Natural killer cell treated with Interleukin-12 subunit alpha and Interleukin-12 subunit beta and Interleukin-15 and Interleukin-18, amount 100 ng/mL, for 72 hours (primary cell): Measurements from ENCODE around the gene PTPRO. TPM values are rescaled to one million over a fixed set of nuclear protein-coding genes. Genes with fewer than 3 reads are reported as not detected.

Experiments used
- ATAC-seq, 2 donors: fragments of 150-1000 bp; cut with Tn5 transposase in 1 of 2; sonication (Bioruptor Pico), chemical (Tn5 transposase) in 1 of 2; 2 replicates each; pipeline ENCODE4 v1.10.0; 2021
- DNase-seq: peaks from one replicate; pipeline ENCODE4 v3.0.0; 2022; ENCODE audit warnings: low spot score
- H3K27ac Mint-ChIP-seq, 2 donors: 1 replicate in 1 of 2; 2 replicates in 1 of 2; pipeline ENCODE4 v1.8.0; 2022; ENCODE audit warnings: mixed read lengths in 2 of 2, mild to moderate bottlenecking in 1 of 2, moderate library complexity in 1 of 2
- H3K27me3 Mint-ChIP-seq, 2 donors: 1 replicate in 1 of 2; 2 replicates in 1 of 2; pipeline ENCODE4 v1.8.0; 2022; ENCODE audit warnings: mixed read lengths in 2 of 2
- H3K36me3 Mint-ChIP-seq: one replicate; pipeline ENCODE4 v1.8.0; 2022; ENCODE audit warnings: mixed read lengths
- H3K4me1 Mint-ChIP-seq, 2 donors: 1 replicate in 1 of 2; 2 replicates in 1 of 2; pipeline ENCODE4 v1.8.0; 2022; ENCODE audit warnings: low read depth in 2 of 2, mixed read lengths in 2 of 2, mild to moderate bottlenecking in 1 of 2
- H3K4me3 Mint-ChIP-seq: one replicate; pipeline ENCODE4 v1.8.0; 2022; ENCODE audit warnings: mixed read lengths
- H3K9me3 Mint-ChIP-seq: 2 replicates; pipeline ENCODE4 v1.8.0; 2022; ENCODE audit warnings: mixed read lengths
- total RNA-seq, 2 donors: library from RNA; stranded (reverse); gene quantifications; one replicate each; pipeline ENCODE4 v1.2.3, GENCODE V29; 2022

The PTPRO gene
- not detected for total RNA-seq

DNA sequence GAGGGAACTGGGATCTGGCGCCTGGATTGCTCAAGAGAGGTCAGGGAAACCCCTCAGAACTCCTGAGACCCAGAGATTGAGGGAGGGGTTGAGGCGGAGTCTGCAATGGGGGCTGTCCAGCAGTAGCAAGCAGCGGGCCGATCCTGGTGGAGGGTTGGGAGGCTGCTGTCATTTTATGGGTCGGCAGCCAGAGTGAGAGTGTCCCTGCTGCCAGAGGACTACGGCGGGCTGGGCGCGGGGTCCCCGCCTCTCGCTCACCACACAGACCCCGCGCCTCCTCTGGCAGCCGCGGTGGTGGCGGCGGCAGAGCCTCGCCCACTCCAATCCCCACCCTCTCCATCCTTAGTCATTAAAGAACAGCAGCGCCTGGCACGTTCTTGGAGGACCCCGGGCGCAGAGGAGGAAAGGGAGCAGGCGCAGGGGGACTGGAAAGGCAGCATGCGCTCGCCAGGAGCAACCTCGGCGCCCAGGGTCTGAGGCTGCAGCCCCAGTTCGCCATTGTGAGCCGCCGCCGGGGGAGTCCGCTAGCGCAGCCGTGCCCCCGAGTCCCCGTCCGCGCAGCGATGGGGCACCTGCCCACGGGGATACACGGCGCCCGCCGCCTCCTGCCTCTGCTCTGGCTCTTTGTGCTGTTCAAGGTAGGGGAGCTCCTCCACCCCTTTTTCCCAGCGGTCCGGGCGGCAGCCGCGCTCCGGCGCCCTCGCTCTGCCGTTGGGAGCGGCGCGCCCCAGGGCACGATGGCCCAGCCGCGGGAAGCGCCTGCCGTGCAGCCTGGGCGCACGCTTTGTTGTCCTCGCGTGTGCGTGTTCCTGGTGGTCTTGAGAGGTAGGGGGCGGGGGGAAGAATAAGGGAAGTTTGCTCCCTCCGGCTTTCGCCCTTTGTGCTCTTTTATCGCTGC, at the start of gene PTPRO:
Gene PTPRO, plus strand, starts transcription at position 345 of the 898 bp plus-strand sequence.
- H3K36me3 Mint-ChIP-seq, result peaks cover 4% of the 10 kb centered on the region
- no peak for DNase-seq
- no peaks in the 10 kb centered on the region for H3K4me1 Mint-ChIP-seq
- H3K4me3 Mint-ChIP-seq, result no peak within 1 kb of the TSS
- H3K27me3 Mint-ChIP-seq, result peaks cover 31 to 52% of the 10 kb centered on the region in 2 donors
- peaks cover 2% of the 10 kb centered on the region for H3K9me3 Mint-ChIP-seq
- peak in 1 of 2 donors; percentile 60 for ATAC-seq
- no peak within 1 kb of the TSS for H3K27ac Mint-ChIP-seq

DNA sequence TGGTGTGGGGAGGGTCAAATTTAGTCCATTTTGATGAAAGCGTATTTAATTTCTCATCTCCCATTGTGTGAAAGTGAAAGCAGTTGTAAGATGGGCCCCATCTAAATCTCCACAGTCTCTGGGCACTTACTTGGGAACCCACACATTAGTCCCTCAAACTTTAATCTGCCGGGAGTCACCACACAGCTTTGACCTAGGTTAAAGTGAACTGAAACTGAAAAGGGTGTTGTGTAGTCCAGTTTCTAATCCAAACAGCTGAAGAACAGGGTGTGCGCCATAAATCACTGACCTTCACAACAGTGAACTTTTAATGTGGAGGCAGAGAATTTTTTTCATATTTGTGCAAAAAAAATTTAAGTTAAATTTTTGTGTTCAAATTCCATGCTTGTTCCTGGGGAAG, 48.4 kb upstream of the PTPRO start:
- no peaks in the 10 kb centered on the region for H3K36me3 Mint-ChIP-seq
- H3K9me3 Mint-ChIP-seq, result no peaks in the 10 kb centered on the region
- DNase-seq, result no peak
- ATAC-seq, result no peak
- peaks cover 8 to 10% of the 10 kb centered on the region in 2 donors for H3K27me3 Mint-ChIP-seq
- no peak overlapping the region for H3K27ac Mint-ChIP-seq
- H3K4me3 Mint-ChIP-seq, result no peak overlapping the region
- peaks cover 2 to 3% of the 10 kb centered on the region in 2 donors for H3K4me1 Mint-ChIP-seq

DNA sequence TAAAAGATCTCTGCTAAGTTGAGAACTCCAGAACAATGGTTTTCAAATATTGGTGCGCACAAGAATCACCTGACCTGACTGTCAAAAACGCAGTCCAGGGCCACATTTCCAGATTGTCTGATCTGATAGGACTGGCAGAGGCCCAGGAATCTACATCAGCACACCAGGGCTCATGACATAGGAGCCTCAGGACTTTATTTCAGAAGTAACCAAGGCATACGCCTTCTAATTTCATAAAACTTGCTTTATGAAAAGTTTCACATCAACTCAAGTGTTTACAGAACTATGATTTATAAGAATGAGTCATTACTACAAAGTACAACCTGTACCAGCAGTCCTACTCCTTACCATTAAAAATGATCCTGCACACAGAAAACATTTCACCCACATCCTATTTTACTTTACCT, 47.7 kb upstream of the PTPRO start:
- DNase-seq, result no peak
- H3K27me3 Mint-ChIP-seq, result peaks cover 8 to 10% of the 10 kb centered on the region in 2 donors
- H3K9me3 Mint-ChIP-seq, result no peaks in the 10 kb centered on the region
- H3K36me3 Mint-ChIP-seq, result no peaks in the 10 kb centered on the region
- H3K4me3 Mint-ChIP-seq, result no peak overlapping the region
- H3K4me1 Mint-ChIP-seq, result peaks cover 7 to 10% of the 10 kb centered on the region in 2 donors
- ATAC-seq, result no peak
- H3K27ac Mint-ChIP-seq, result no peak overlapping the region

DNA sequence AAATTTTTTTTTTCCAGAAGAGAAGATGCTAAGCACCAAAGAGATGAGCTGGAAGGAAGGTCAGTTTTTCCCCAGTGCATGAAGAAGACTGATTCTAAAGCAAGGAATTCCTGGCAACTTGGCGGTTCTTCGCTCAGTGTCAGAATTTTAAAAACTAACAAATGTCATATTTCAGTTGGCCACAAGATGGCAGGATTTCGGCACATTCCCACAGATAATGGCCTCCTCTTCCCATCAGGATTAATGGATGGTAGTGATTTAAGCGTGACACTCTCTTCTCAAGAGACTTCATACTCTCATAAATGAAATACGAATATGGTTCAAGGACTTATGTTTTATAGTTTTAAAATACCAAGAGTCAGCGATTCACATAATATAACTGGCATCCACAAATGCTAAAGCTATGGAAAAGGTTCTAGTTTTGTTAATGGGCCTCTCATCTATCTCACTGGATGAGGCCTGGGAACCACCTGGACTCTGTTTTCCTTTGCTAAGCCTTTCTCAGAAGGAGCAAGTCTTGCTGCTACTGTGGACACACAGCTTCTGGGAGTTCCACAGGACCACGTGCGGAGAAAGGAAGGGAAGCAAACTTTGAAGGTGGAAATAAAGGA, 46.1 kb upstream of the PTPRO start:
- Mint-ChIP-seq H3K27ac (no peak overlapping the region), H3K9me3 (no peaks in the 10 kb centered on the region), H3K4me1 (peaks cover 8 to 18% of the 10 kb centered on the region in 2 donors), H3K27me3 (peaks cover 0 to 8% of the 10 kb centered on the region in 2 donors), H3K36me3 (no peaks in the 10 kb centered on the region), H3K4me3 (no peak overlapping the region)
- no peak for ATAC-seq
- DNase-seq, result no peak

DNA sequence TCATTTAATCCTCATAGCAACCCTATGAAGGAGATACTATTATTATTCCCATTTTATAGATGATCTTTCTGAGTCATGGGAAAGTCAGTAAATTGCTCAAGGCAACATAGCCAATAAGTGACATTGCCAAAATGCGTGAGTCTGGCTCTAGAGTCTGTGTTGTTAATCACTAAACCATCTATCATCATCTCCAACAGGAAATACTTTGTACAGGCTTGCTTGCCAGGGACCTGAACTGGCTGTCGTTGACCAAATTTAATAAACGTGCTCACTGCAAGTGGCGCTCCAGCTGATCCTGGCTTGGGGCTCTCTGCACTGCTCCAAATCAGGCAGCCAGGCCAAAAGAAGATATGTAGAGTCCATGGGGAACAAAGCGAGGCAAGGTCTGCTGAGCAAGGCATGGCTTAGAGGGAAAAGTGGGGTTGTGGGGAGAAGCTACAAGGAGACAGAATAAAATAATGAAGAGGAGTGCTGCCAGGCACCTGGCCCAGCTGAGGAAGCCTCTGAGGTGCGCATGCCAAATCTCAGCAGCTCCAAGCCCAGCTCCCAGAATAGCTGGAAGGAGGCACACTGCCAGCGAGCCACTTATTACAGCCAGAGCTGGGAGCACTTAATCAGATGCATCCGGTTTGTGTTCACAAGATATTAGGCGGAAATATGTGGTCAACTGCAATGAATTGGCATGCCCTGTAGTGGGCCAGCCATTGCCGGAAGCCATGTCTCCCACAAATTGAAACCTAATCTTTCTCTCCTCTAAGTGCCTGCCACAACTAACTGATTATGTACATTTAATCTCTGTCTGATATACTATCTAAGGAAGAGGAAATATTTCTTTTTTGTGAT, 43.3 kb upstream of the PTPRO start:
- Mint-ChIP-seq H3K9me3 (no peaks in the 10 kb centered on the region), H3K4me3 (peak overlapping the region; percentile 46), H3K27me3 (peaks cover 0 to 4% of the 10 kb centered on the region in 2 donors), H3K4me1 (peaks cover 8 to 18% of the 10 kb centered on the region in 2 donors), H3K36me3 (no peaks in the 10 kb centered on the region), H3K27ac (peak overlapping the region in 1 of 2 donors; percentile 19)
- DNase-seq, result peak; percentile 63
- ATAC-seq, result peak; percentile 82 to 87

DNA sequence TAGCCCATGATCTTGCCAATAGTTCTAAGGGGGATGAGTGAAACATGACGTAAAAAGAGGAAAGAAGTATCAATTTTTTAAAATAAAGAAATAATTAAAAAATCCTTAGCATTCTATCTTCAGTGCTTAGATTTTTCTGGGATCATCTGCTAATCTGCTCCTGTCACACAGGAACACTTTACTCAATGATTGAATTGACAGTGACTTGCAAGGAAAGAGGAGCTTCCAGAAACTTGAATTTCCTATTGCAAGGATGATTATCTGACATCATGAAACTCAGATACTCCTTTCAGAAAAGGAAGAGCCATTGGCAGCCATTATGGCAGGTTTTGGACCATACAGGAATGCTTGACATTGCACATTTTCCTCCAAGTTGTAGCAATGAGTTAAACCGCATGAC, 41.4 kb upstream of the PTPRO start:
- Mint-ChIP-seq H3K9me3 (no peaks in the 10 kb centered on the region), H3K27me3 (peaks cover 7 to 16% of the 10 kb centered on the region in 2 donors), H3K36me3 (no peaks in the 10 kb centered on the region), H3K4me1 (peaks cover 8 to 18% of the 10 kb centered on the region in 2 donors), H3K4me3 (no peak overlapping the region), H3K27ac (no peak overlapping the region)
- DNase-seq (no peak), ATAC-seq (no peak)

DNA sequence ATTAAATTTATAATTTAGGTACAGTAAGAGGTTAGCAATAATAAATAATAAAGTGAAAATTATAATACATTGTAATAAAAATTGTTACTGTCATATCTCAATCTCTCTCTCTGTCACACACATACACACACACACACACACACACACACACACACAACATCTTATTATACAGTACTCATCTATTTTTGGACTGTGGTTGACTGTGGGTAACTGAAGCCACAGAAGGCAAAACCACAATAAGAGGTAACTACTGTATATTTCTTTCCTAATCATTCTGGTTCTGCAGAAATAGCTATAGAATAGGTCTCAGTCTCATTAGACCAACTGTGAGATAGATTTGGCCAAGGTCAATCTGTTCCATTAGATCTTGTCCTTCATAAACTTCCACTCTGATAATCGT, 33.1 kb upstream of the PTPRO start:
- Mint-ChIP-seq H3K9me3 (no peaks in the 10 kb centered on the region), H3K27ac (no peak overlapping the region), H3K4me1 (peaks cover 4 to 6% of the 10 kb centered on the region in 2 donors), H3K36me3 (no peaks in the 10 kb centered on the region), H3K27me3 (peaks cover 19 to 44% of the 10 kb centered on the region in 2 donors), H3K4me3 (no peak overlapping the region)
- DNase-seq, result no peak
- no peak for ATAC-seq

DNA sequence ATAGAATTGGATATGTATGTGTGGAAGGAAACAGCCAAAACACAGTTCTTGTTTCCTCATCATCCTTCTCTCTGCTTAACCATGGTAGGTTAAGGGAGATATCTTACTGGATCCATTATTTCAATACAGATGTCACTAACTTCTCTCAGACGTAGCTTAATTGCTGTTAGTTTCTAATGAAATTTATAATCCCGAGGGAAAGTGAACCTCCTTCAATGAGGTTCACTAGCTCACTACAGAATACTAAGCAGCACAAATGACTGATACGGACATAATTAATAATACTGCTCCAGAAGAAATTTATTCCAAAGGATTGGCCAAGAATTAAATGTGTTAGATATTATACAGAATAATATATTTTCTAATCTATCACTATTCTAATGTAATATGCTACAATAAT, 28.6 kb upstream of the PTPRO start:
- H3K27ac Mint-ChIP-seq, result no peak overlapping the region
- no peaks in the 10 kb centered on the region for H3K36me3 Mint-ChIP-seq
- peaks cover 12 to 27% of the 10 kb centered on the region in 2 donors for H3K27me3 Mint-ChIP-seq
- ATAC-seq (no peak), DNase-seq (no peak)
- peaks cover 4 to 6% of the 10 kb centered on the region in 2 donors for H3K4me1 Mint-ChIP-seq
- H3K4me3 Mint-ChIP-seq, result no peak overlapping the region
- H3K9me3 Mint-ChIP-seq, result no peaks in the 10 kb centered on the region

DNA sequence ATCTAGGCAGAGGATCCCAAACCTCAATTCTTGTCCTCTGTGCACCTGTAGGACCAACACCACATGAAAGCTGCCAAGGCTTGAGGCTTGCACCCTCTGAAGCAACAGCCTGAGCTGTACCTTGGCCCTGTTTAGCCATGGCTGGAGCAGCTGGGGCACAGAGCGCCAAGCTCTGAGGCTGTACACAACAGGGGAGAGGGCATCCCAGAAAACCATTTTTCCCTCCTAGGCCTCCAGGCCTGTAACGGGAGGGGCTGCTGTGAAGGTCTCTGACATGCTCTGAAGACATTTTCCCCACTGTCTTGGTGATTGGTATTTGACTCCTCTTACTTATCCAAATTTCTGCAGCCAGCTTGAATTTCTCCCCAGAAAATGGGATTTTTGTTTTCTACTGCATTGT, 22.4 kb upstream of the PTPRO start:
- ATAC-seq, result no peak
- Mint-ChIP-seq H3K27ac (no peak overlapping the region), H3K4me3 (no peak overlapping the region), H3K9me3 (peaks cover 4% of the 10 kb centered on the region), H3K36me3 (peaks cover 10% of the 10 kb centered on the region), H3K4me1 (no peaks in the 10 kb centered on the region), H3K27me3 (peaks cover 15 to 29% of the 10 kb centered on the region in 2 donors)
- DNase-seq, result no peak

DNA sequence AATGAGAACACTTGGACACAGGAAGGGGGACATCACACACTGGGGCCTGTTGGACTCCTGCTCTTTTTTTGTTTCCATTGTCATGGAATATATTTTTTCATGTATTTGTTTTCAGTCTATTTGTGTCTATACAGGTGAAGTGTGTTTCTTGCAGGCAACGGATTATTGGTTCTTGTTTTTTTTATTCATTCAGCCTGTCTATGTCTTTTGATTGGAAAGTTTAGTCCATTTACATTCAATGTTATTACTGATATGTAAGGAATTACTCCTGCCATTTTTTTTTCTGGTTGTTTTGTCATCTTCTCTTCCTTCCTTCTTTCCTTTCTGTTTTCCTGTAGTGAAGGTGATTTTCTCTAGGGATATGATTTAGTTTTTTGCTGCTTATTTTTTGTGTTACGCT, 18.0 kb upstream of the PTPRO start:
- ATAC-seq (no peak), DNase-seq (no peak)
- Mint-ChIP-seq H3K36me3 (peaks cover 10% of the 10 kb centered on the region), H3K4me3 (no peak overlapping the region), H3K27me3 (peaks cover 9 to 13% of the 10 kb centered on the region in 2 donors), H3K9me3 (peaks cover 4% of the 10 kb centered on the region), H3K4me1 (no peaks in the 10 kb centered on the region), H3K27ac (no peak overlapping the region)

DNA sequence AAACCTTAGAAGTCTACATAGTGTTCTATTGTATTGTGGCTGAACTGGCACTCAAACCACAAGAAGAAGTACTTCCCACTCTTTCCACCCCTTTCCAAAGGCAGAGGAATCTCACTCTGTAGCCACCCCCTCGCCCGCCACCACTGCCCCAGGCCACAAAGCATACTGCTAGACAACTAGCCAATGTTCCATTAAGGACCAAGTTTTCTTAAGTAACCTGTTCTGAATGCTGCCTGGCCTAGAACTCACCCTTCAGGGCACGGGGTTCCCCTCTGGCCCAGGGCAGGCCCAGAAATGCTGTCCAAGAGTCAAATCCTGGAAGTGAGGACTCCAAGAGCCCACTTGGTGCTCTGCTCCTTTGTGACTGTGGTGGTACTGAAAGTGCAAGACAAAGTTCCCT, 15.7 kb upstream of the PTPRO start:
- no peak for ATAC-seq
- Mint-ChIP-seq H3K27ac (no peak overlapping the region), H3K9me3 (peaks cover 4% of the 10 kb centered on the region), H3K4me3 (no peak overlapping the region), H3K27me3 (peaks cover 3 to 24% of the 10 kb centered on the region in 2 donors), H3K4me1 (no peaks in the 10 kb centered on the region), H3K36me3 (peaks cover 10% of the 10 kb centered on the region)
- no peak for DNase-seq

DNA sequence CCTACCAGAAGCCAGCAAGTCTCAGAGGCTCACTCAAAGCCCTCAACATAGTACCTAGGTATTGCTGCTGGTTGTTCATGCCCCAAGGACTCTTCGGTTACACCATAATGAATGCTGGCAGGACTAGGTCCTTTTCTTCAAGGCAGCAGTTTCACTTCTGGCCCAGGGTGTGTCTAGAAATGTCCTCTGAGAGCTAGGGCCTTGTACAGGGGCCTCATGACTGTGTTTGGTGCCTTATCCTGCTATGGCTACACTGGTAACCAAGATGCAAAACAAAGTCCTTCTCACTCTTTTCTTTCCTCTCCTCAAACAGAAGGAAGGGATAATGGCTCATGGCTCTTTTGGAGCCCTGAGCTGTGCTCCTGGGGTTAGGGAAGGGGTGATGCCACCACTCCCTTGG, 15.2 kb upstream of the PTPRO start:
- Mint-ChIP-seq H3K36me3 (peaks cover 10% of the 10 kb centered on the region), H3K9me3 (peaks cover 4% of the 10 kb centered on the region), H3K4me1 (no peaks in the 10 kb centered on the region), H3K27me3 (peaks cover 3 to 29% of the 10 kb centered on the region in 2 donors), H3K4me3 (no peak overlapping the region), H3K27ac (no peak overlapping the region)
- DNase-seq, result no peak
- no peak for ATAC-seq

DNA sequence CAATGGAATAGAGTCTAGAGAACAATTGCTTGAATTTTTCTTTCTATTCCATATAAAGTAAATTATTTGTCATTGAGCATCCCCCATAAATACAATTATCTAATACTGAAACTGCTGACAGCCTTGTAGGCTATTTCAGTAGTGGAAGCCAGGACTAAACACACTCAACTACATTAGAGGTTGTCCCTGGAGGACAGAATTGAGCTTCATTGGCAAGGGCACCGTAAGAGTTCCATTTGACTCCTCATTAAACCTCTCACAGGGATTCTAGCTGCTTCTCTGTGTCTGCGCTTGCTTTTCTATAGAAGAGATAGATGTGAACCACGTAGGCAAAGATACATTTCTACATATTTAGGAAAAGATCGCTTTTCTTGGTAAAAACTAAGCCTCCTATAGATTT, 3.5 kb upstream of the PTPRO start:
- Mint-ChIP-seq H3K9me3 (peaks cover 2% of the 10 kb centered on the region), H3K4me3 (no peak overlapping the region), H3K4me1 (no peaks in the 10 kb centered on the region), H3K27me3 (peaks cover 18 to 27% of the 10 kb centered on the region in 2 donors), H3K36me3 (peaks cover 4% of the 10 kb centered on the region), H3K27ac (no peak overlapping the region)
- ATAC-seq (no peak), DNase-seq (no peak)
